WERI-Rb-1 (cell line): Measurements from ENCODE around the gene ARL15.

ENCODE experiments used
- DNase-seq: peaks from one replicate; pipeline ENCODE4 v3.0.0-alpha.2; 2020
- H3K27ac ChIP-seq: fragments of 250-450 bp; sonication (Bioruptor Pico); 2 replicates; pipeline ENCODE4 v1.5.1; 2020; ENCODE audit warnings: mild to moderate bottlenecking, moderate library complexity
- H3K27me3 ChIP-seq: fragments of 250-450 bp; sonication (Bioruptor Pico); 2 replicates; pipeline ENCODE4 v1.5.1; 2021; ENCODE audit warnings: mild to moderate bottlenecking, low read depth, moderate library complexity; ENCODE audit not compliant: insufficient read depth, severe bottlenecking
- H3K36me3 ChIP-seq: fragments of 250-450 bp; sonication (Bioruptor Pico); 2 replicates; pipeline ENCODE4 v1.5.1; 2020; ENCODE audit warnings: mild to moderate bottlenecking, moderate library complexity
- H3K4me3 ChIP-seq: 2 replicates; pipeline ENCODE4 v1.5.1; 2011; ENCODE audit warnings: low read depth, mild to moderate bottlenecking, control low read depth, low read length
- H3K9me3 ChIP-seq: fragments of 250-450 bp; sonication (Bioruptor Pico); 2 replicates; pipeline ENCODE4 v1.5.1; 2021; ENCODE audit warnings: mild to moderate bottlenecking, moderate library complexity; ENCODE audit not compliant: severe bottlenecking
- TF ChIP-seq, protein P1 (sequence below): IDR thresholded peaks from 2 replicates; pipeline ENCODE4 v1.5.1; 2011; ENCODE audit warnings: low read depth, mild to moderate bottlenecking, control low read depth, inconsistent platforms, low read length

Gene ARL15

DNA sequence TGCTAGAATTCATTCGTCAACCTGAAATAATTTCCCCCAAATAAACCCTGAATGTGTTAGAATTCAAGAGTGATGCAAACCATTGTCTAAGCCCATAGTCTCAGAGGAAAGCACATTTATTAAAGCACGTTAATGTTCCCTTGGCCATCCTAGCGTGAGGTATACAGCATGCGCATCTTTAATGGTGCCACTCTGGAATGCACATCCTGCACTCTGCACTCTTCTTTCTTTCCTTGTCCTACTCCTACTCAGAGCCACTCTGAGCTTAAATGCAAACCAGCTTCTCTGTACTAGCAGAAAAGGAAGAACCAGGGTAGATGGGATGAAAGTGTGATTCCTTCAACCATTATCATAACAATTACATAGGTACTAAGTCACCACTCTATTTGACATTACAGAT lies 50.4 kb downstream of the ARL15 start:
- no peak for DNase-seq
- Histone ChIP-seq H3K27ac (no peak overlapping the region), H3K27me3 (no peaks in the 10 kb centered on the region), H3K9me3 (no peaks in the 10 kb centered on the region), H3K4me3 (no peak overlapping the region), H3K36me3 (no peaks in the 10 kb centered on the region)
- TF ChIP-seq, protein P1, sequence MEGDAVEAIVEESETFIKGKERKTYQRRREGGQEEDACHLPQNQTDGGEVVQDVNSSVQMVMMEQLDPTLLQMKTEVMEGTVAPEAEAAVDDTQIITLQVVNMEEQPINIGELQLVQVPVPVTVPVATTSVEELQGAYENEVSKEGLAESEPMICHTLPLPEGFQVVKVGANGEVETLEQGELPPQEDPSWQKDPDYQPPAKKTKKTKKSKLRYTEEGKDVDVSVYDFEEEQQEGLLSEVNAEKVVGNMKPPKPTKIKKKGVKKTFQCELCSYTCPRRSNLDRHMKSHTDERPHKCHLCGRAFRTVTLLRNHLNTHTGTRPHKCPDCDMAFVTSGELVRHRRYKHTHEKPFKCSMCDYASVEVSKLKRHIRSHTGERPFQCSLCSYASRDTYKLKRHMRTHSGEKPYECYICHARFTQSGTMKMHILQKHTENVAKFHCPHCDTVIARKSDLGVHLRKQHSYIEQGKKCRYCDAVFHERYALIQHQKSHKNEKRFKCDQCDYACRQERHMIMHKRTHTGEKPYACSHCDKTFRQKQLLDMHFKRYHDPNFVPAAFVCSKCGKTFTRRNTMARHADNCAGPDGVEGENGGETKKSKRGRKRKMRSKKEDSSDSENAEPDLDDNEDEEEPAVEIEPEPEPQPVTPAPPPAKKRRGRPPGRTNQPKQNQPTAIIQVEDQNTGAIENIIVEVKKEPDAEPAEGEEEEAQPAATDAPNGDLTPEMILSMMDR = no peak

DNA sequence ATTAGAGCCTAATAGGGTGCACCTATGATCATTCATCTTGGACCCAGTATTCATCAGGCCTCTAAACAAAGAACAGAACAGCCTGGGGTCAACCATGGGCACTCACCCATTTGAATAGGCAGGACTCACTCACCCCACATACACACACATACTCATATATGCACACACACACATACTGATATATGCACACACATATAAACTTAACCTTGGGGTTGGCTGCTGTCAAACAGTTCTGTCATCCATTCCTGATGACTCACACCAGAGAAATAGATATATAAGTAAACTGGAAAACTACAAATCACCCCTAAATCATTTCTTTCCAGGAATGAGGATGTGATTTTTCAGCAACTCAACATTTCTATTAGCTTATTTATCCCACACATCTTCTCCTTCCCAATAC lies 51.3 kb downstream of the ARL15 start:
- no peaks in the 10 kb centered on the region for H3K27me3 ChIP-seq
- TF ChIP-seq, protein P1 = no peak
- no peak overlapping the region for H3K27ac ChIP-seq
- DNase-seq = no peak
- no peak overlapping the region for H3K4me3 ChIP-seq
- no peaks in the 10 kb centered on the region for H3K36me3 ChIP-seq
- H3K9me3 ChIP-seq = no peaks in the 10 kb centered on the region

DNA sequence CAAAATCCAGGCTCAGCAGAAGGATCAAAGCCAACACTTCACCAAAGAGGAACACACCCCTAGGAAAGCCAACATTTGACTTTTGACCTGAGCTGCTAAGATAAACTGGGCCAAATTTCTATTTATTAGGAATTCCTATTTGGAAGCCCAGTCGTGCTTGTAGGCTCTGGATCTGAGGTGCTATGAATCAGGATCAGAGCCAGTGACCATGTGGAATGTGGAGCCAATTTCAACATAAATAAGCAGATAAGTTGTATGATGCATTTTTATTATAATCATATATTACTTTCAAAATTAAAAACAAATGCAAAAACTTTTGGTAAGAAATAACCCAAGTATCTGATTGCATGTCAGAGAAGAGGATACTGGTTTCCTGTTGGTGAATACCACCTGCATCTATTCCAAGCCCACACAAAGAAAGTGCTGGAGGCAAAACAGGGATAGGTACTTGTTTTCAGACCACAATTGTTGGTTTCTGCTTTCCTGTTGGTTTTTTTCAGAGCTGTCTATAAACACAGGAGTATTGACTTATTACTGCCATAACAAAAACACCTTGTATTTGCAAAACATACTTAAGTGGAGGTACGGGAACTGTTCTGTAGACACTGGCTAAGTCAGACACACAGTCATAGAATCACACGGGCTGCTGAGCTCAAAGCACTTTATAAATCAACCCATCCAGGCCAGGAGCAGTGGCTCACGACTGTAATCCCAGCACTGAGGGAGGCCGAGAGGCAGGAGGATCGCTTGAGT lies 52.8 kb downstream of the ARL15 start:
- H3K27ac ChIP-seq = no peak overlapping the region
- no peaks in the 10 kb centered on the region for H3K36me3 ChIP-seq
- DNase-seq = no peak
- no peak overlapping the region for H3K4me3 ChIP-seq
- no peaks in the 10 kb centered on the region for H3K27me3 ChIP-seq
- no peaks in the 10 kb centered on the region for H3K9me3 ChIP-seq
- TF ChIP-seq, protein P1 = no peak

GRCh38 chr5:54254482-54255198 lies 55.7 kb downstream of the ARL15 start:
- TF ChIP-seq, protein P1 = peak; percentile 50
- no peak overlapping the region for H3K27ac ChIP-seq
- H3K4me3 ChIP-seq = no peak overlapping the region
- peak; percentile 23 for DNase-seq
- no peaks in the 10 kb centered on the region for H3K9me3 ChIP-seq
- H3K36me3 ChIP-seq = no peaks in the 10 kb centered on the region
- no peaks in the 10 kb centered on the region for H3K27me3 ChIP-seq

DNA sequence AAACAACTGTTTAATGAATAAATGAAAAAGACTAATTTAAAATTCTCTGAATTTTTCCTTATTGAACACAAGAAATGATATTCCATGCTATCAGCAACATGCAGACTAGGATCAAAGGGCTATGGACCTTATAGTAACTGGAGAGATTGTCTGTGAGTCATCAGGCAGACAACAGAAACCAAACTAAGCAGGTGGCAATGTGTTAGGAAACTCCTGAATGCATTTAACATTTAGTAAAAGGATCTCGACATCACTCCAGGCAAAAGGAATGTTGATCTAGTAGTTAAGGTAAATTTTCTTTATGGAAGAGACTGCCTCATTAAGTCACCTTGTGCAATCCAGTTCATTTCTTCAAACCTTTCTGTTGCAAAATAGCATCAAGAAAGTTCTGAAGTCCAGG lies 58.4 kb downstream of the ARL15 start:
- no peak for DNase-seq
- TF ChIP-seq, protein P1 = no peak
- Histone ChIP-seq H3K4me3 (no peak overlapping the region), H3K36me3 (no peaks in the 10 kb centered on the region), H3K27me3 (no peaks in the 10 kb centered on the region), H3K9me3 (no peaks in the 10 kb centered on the region), H3K27ac (no peak overlapping the region)
